Measurements from ENCODE around the gene SRCAP.

- TF ChIP-seq CTCF (IDR thresholded peaks at IDR 0.05) = no peak
- no peak for TF ChIP-seq POLR2A (IDR thresholded peaks at IDR 0.05)
These were observed 41.8 kb upstream of the SRCAP start for GRCh38 chr16:30656974-30657865.
